ES-I3 (cell line): ENCODE measurements around the gene PXT1.
"Not testable (repeated sequence)": the region's sequence is repeated elsewhere in the genome, so short reads cannot be mapped to it uniquely, and the experiment has no call there.

ENCODE experiments used
- H3K36me3 ChIP-seq: 2 replicates; pipeline ENCODE4 v1.6.1; 2013; ENCODE audit warnings: mild to moderate bottlenecking, low read length, control low read depth, moderate library complexity; ENCODE audit not compliant: insufficient read depth
- H3K4me1 ChIP-seq: 2 replicates; pipeline ENCODE4 v1.6.1; 2013; ENCODE audit warnings: mild to moderate bottlenecking, control low read depth, low read length; ENCODE audit not compliant: insufficient read depth
- H3K9ac ChIP-seq: 2 replicates; pipeline ENCODE4 v1.6.1; 2013; ENCODE audit warnings: low read depth, mild to moderate bottlenecking, low read length, moderate library complexity
- H3K9me3 ChIP-seq: 2 replicates; pipeline ENCODE4 v1.6.1; 2013; ENCODE audit warnings: mild to moderate bottlenecking, low read length, moderate library complexity; ENCODE audit not compliant: control insufficient read depth, insufficient read depth

The PXT1 gene, protein sequence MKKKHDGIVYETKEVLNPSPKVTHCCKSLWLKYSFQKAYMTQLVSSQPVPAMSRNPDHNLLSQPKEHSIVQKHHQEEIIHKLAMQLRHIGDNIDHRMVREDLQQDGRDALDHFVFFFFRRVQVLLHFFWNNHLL

DNA sequence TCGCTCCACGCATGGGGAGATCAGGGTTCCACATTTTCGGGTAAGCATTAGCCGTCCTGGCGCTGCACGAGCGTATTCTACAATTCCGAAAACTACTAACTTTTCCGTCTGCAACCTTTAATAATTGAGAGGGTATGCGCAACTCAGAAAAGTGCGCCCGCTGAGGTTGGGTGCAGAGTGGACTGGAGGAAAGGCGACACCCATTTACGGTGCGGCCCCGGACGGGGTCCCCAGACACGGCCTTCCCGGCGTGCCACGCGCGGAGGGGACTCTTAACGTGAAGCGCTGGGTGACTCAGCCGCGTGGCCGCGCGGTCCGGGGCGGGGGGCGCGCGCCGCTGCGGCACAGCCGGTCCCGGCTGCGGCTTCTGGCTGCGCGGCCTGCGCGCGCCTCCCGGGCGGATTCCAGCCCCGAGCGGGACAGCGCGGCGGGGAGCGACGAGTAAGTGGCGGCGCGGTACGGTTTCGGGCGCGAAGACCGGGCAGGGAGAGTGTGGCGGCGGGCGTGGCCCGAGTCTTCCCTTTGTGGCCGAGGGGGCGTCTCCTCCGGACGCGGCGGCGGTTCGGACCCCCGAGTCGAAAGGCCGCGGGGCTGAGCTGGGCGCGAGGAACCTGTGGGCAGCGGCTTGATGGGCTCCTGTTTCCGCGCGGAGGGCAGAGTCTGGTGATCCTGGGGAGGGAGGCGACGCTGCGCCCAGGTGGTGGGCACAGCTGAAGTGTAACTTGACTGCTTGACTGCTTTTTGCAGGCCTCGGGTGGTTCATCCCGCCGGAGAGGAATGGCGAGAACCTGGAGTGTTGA lies at the start of gene PXT1, which contains the start of gene KCTD20:
PXT1 (minus strand) TSS at position 184 of the 800 bp plus-strand sequence. CDS start 16,772 bp downstream, outside the sequence.
KCTD20 (plus strand) TSS at position 330 of the 800 bp plus-strand sequence. CDS start 27,098 bp downstream, outside the sequence.
- H3K9ac ChIP-seq = peak within 1 kb of the TSS; percentile 65
- H3K36me3 ChIP-seq = no peaks in the 10 kb centered on the region
- H3K4me1 ChIP-seq = peaks cover 12% of the 10 kb centered on the region
- no peaks in the 10 kb centered on the region for H3K9me3 ChIP-seq

GRCh38 chr6:36492092-36492491 lies 49.4 kb upstream of the PXT1 start:
- H3K9ac ChIP-seq = no peak overlapping the region
- peaks cover 15% of the 10 kb centered on the region for H3K4me1 ChIP-seq
- peaks cover 14% of the 10 kb centered on the region for H3K36me3 ChIP-seq
- H3K9me3 ChIP-seq = no peaks in the 10 kb centered on the region

GRCh38 chr6:36491378-36491965 lies 48.8 kb upstream of the PXT1 start:
- no peaks in the 10 kb centered on the region for H3K9me3 ChIP-seq
- H3K9ac ChIP-seq = no peak overlapping the region
- peaks cover 18% of the 10 kb centered on the region for H3K36me3 ChIP-seq
- H3K4me1 ChIP-seq = peaks cover 15% of the 10 kb centered on the region

DNA sequence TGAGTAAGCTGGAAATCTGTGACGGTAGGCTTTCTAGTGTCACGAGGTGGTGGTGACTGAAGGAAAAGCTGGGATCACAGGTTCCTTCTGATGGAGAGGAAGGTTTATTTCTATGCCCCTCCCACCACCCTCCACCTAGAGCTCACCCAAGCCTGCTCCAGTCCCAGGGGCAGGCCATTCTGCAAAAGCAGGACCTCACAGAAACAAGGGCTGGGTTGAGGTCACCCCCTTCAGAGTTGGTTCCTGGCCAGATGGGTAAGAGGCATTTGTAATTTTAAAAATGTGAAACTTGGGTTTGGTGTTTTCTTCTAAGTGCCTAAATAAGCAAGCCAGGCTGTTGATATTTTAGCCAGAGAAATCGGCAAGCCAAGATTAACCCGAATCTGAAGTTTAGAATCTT lies 46.8 kb upstream of the PXT1 start:
- Histone ChIP-seq H3K4me1 (peaks cover 15% of the 10 kb centered on the region), H3K36me3 (peaks cover 17% of the 10 kb centered on the region), H3K9ac (no peak overlapping the region), H3K9me3 (no peaks in the 10 kb centered on the region)

DNA sequence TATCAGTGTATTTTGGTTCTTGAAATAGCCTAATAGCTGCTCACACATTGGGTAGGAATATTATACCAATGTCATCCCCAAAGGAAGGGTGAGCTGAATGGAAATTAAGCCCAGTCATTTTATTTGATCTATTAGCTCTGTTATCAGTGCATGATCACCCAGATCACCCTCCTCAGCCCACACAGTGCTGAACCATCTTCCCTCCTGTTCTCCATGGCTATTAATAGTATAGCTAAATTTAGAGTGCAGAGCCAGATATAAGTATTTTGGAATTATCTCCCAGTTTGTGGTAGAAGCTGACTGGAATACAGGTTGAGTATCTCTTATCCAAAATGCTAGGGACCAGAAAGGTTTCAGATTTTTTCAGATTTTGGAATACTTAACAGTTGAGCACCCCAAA lies 45.6 kb upstream of the PXT1 start:
- peaks cover 15% of the 10 kb centered on the region for H3K36me3 ChIP-seq

DNA sequence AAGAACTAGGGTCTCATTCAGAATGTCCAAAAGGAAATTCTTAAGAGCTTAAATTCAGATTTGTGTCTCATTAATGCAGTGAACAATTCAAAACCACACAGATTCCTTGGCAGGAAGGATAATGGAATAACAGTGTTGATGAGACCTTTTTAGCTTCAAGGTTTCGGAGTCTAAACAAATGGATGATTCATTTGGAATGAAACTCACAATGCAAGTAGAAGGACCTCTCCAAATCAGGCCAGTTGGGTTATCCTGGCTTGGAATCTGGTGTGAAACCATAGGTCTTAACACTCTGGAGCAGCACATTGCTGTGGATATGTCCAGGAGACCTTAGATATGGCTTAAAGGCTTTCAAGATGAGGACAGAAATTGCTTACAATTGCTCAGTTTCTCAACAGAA lies 45.0 kb upstream of the PXT1 start:
- 0 out of 2 replicates have a peak, but pooled peaks cover 4% of the 10 kb centered on the region for H3K4me1 ChIP-seq
- H3K36me3 ChIP-seq = peaks cover 15% of the 10 kb centered on the region
- no peak overlapping the region for H3K9ac ChIP-seq
- H3K9me3 ChIP-seq = no peaks in the 10 kb centered on the region

More for the DNA sequence above, 45.6 kb upstream of the PXT1 start:
- Histone ChIP-seq H3K4me1 (0 out of 2 replicates have a peak, but pooled peaks cover 4% of the 10 kb centered on the region), H3K9ac (no peak overlapping the region), H3K9me3 (no peaks in the 10 kb centered on the region)

DNA sequence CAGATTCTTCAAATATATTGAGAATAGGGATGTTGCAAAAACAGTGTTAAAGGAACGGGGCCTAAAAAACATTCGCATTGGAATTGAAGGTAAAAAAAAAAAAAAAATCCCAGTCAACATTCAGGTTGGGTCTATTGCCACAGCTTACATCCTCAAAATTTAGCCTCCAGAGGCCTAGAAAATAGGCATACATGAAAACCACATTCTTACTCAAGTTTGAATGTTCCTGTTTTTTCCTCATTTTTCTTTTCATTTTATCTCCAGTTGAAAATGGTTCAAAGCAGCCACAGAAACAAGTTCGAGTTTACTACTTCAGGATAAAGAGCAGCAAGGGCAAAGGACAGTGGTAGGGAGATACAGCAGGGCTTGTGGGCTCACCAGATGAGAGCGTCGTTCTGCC lies 42.1 kb upstream of the PXT1 start:
- Histone ChIP-seq H3K36me3 (peaks cover 28% of the 10 kb centered on the region), H3K9ac (no peak overlapping the region), H3K9me3 (no peaks in the 10 kb centered on the region), H3K4me1 (no peaks in the 10 kb centered on the region)

DNA sequence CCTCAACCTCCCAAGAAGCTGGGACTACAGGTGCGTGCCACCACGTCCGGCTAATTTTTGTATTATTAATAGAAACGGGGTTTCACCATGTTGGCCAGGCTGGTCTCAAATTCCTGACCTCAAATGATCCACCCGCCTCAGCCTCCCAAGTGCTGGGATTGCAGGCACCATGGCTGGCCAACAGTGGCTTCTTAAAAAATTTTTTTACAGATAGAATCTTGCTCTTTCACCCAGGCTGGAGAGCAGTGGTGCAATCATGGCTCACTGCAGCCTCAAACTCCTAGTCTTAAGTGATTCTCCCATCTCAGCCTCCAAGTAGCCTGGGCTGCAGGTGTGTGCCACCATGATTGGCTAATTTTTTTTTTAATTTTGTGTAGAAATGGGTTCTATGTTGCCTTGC lies 40.7 kb upstream of the PXT1 start:
- H3K9me3 ChIP-seq, H3K9ac ChIP-seq, H3K4me1 ChIP-seq: not testable (repeated sequence)
- H3K36me3 ChIP-seq = peaks cover 22% of the 10 kb centered on the region; the same call in 1 of the 2 replicates

- no peak overlapping the region for H3K9ac ChIP-seq
- peaks cover 13% of the 10 kb centered on the region; the same call in 1 of the 2 replicates for H3K36me3 ChIP-seq
- no peaks in the 10 kb centered on the region for H3K4me1 ChIP-seq
- no peaks in the 10 kb centered on the region for H3K9me3 ChIP-seq
These were observed 36.6 kb upstream of the PXT1 start for GRCh38 chr6:36479256-36479655.

DNA sequence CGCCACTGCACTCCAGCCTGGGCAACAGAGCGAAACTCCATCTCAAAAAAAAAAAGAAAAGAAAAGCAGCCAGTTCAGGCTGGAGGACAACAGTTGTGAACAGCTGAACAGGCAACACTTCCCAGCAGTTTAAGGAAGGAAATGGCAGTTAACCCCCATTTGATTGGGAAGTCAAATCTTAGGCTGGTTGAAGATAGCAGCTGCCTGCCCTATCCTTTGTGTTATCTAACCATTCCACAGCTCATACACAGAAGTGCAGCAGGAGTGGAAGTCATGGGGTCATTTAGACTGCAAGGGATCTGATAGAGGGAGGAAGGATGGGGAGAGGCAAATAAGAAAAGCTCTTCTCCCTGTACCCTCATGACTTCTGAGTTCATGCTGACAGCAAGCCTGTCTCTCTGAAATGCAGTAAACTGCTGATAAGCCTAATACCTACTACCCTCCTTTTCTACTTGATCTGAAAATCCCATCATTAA lies 35.4 kb upstream of the PXT1 start:
- Histone ChIP-seq H3K9ac (no peak overlapping the region), H3K9me3 (no peaks in the 10 kb centered on the region), H3K4me1 (no peaks in the 10 kb centered on the region), H3K36me3 (peaks cover 13% of the 10 kb centered on the region; the same call in 1 of the 2 replicates)

GRCh38 chr6:36469946-36470345 lies 27.3 kb upstream of the PXT1 start:
- no peaks in the 10 kb centered on the region for H3K4me1 ChIP-seq
- peaks cover 3% of the 10 kb centered on the region; the same call in 1 of the 2 replicates for H3K36me3 ChIP-seq
- no peaks in the 10 kb centered on the region for H3K9me3 ChIP-seq
- H3K9ac ChIP-seq = no peak overlapping the region

DNA sequence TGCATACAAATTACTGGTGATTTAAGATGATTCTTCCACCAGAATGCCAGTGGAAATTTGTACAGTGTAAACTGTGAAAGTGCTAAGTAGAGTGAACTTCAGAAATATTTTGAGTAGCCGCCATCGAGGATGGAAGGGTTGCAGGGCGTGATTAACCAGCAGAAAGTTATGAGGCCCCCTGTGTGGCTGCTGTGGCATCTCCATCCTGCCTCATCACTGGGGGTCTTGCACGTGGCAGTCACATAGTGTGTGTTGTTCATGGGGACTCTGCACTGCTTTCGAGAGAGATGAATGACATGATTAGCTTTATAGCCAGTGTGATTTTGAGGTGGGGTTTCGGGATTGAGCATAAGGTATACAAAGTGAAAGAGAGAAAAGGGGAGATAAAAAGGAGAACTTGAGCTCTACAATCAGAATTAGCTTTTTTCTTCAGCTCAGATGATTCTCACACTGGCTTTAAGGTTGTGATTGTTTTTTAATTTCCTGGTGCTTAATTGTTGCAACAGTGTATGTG lies 26.6 kb upstream of the PXT1 start:
- no peak overlapping the region for H3K9ac ChIP-seq
- H3K9me3 ChIP-seq = no peaks in the 10 kb centered on the region
- peaks cover 3% of the 10 kb centered on the region; the same call in 1 of the 2 replicates for H3K36me3 ChIP-seq

DNA sequence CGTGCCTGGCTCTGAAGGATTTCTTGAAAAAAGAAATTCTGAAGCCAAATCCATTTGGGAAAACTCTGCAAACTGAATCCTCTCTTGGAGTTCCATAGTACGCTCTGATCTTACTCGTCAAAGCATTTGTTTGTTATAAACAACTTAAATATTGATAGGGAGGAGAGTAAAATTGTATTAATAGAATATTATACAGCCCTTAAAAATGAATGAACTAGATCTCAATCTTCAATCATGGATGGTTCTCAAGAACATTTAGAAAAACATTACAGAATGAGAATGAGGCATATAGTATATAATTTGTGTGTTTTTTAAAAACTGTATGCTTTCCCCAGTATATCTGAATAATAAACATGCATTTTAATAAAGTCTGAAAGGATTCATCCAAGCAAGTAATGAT lies 25.0 kb upstream of the PXT1 start:
- Histone ChIP-seq H3K9me3 (no peaks in the 10 kb centered on the region), H3K9ac (no peak overlapping the region), H3K36me3 (peaks cover 3% of the 10 kb centered on the region; the same call in 1 of the 2 replicates), H3K4me1 (peaks cover 6% of the 10 kb centered on the region; the same call in 1 of the 2 replicates)

More for the DNA sequence above, 26.6 kb upstream of the PXT1 start:
- peaks cover 3% of the 10 kb centered on the region; the same call in 1 of the 2 replicates for H3K4me1 ChIP-seq

DNA sequence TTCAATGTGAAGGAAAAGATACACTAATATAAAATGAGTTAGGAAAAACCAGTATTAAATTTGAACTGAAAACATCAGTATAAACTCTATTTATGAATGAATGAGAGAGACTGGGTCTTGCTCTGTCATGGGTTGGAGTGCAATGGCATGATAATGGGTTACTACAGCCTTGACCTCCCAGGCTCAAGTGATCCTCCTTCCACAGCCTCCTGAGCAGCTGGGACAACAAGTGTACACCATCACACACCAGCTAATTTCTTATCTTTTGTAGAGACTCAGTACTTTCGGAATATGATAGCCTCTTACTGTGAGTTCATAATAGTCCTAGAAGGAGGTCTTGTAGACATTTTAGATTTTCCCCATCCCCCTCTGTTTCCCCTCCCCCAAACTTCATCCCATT lies 21.6 kb upstream of the PXT1 start:
- H3K4me1 ChIP-seq = peaks cover 6% of the 10 kb centered on the region; the same call in 1 of the 2 replicates
- H3K36me3 ChIP-seq = no peaks in the 10 kb centered on the region
- no peaks in the 10 kb centered on the region for H3K9me3 ChIP-seq

More for the DNA sequence above, 21.6 kb upstream of the PXT1 start:
- H3K9ac ChIP-seq = no peak overlapping the region
